NCI-H69 (cell line): ENCODE measurements around the gene SP3.
"Not testable (repeated sequence)": the region's sequence is repeated elsewhere in the genome, so short reads cannot be mapped to it uniquely, and the experiment has no call there.

Experiments
- DNase-seq: peaks from one replicate; lab custom pipeline; 2025; lab: John Stamatoyannopoulos, UW

SP3 gene

GRCh38 chr2:173891315-173892037, 73.7 kb downstream of the SP3 start:
- no peak for DNase-seq

GRCh38 chr2:173889464-173889863, 75.7 kb downstream of the SP3 start:
- DNase-seq: not testable (repeated sequence)

- no peak for DNase-seq
Measured at GRCh38 chr2:173886613-173887012, 78.6 kb downstream of the SP3 start.

GRCh38 chr2:173884025-173884802, 81.0 kb downstream of the SP3 start:
- peak; percentile 33 for DNase-seq

- DNase-seq: peak; percentile 14
Measured at GRCh38 chr2:173881886-173882285, 83.3 kb downstream of the SP3 start.

GRCh38 chr2:173881461-173881860, 83.7 kb downstream of the SP3 start:
- peak; percentile 87 for DNase-seq

GRCh38 chr2:173880561-173880960, 84.6 kb downstream of the SP3 start:
- no peak for DNase-seq

- DNase-seq: peak; percentile 3
Measured at GRCh38 chr2:173876833-173877413, 88.2 kb downstream of the SP3 start.

GRCh38 chr2:173874894-173875237, 90.3 kb downstream of the SP3 start:
- DNase-seq: no peak

- no peak for DNase-seq
Measured at GRCh38 chr2:173874003-173874893, 90.9 kb downstream of the SP3 start.

GRCh38 chr2:173872714-173873113, 92.5 kb downstream of the SP3 start:
- no peak for DNase-seq

GRCh38 chr2:173869244-173870229, 95.6 kb downstream of the SP3 start:
- DNase-seq: peak; percentile 45

GRCh38 chr2:173868406-173868805, 96.8 kb downstream of the SP3 start:
- no peak for DNase-seq

- peak; percentile 54 for DNase-seq
Measured at GRCh38 chr2:173866874-173867618, 98.1 kb downstream of the SP3 start.

GRCh38 chr2:173865971-173866873, 99.0 kb downstream of the SP3 start:
- DNase-seq: peak; percentile 1

GRCh38 chr2:173862612-173863217, 102.5 kb downstream of the SP3 start:
- no peak for DNase-seq

GRCh38 chr2:173860566-173860965, 104.6 kb downstream of the SP3 start:
- DNase-seq: no peak

- DNase-seq: no peak
Measured at GRCh38 chr2:173860082-173860481, 105.1 kb downstream of the SP3 start.

- DNase-seq: peak; percentile 1
Measured at GRCh38 chr2:173858291-173858731, 106.9 kb downstream of the SP3 start.
